Measurements from ENCODE around the gene SCCPDH. TPM values are rescaled to one million over a fixed set of nuclear protein-coding genes. Genes with fewer than 3 reads are reported as not detected.

Gene SCCPDH
- 33.8 and 37.5 TPM in 2 replicates for total RNA-seq
- 19.3 and 24.4 TPM in 2 replicates for polyA plus RNA-seq
- 30.0 and 31.7 TPM in 2 replicates for polyA plus RNA-seq (2011; cell fraction: cytosol; rRNA removed)
- polyA plus RNA-seq (2011; cell fraction: nucleus; rRNA removed), result 16.2 and 19.9 TPM in 2 replicates
- 34.5 and 46.3 TPM in 2 replicates for polyA plus RNA-seq (2012)
- polyA minus RNA-seq, result 16.2 and 16.9 TPM in 2 replicates
- polyA minus RNA-seq (2011; cell fraction: cytosol; rRNA and poly(A)+ RNA removed), result 2.7 TPM
- polyA minus RNA-seq (2011; cell fraction: nucleus; rRNA and poly(A)+ RNA removed), result 15.1 and 16.3 TPM in 2 replicates
- Bru-seq, nascent RNA, result percentile 77 among the genes with signal in this experiment
- BruChase-seq, experiment 1, labeled RNA remaining after a 6-hour chase, result percentile 73 among the genes with signal in this experiment
- percentile 72 among the genes with signal in this experiment for BruChase-seq, experiment 2, labeled RNA remaining after a 2-hour chase
- long read RNA-seq, transcript SCCPDH-201 (12 exons, 2,503 nt), result major isoform, 155 of 183 reads
- long read RNA-seq, partial matches to known transcripts, result 11 of 183 reads
- long read RNA-seq, other reads (novel, unspliced or antisense), result 17 of 183 reads

GRCh38 chr1:246724016-246724730 lies at the start of gene SCCPDH:
SCCPDH (plus strand) TSS chr1:246724409; CDS start chr1:246724423, 14 bp downstream.
- H4K20me1 ChIP-seq (replicated peaks; ENCODE audit: control insufficient read depth, extremely low read depth, insufficient read depth, low read length), result no peaks in the 10 kb centered on the region
- BruUV-seq (replicated peaks), result no TSS peak
- TF ChIP-seq JUN (IDR thresholded peaks at IDR 0.05; ENCODE audit: borderline replicate concordance, insufficient read depth, insufficient read length, low read depth) (no peak), MAX (IDR thresholded peaks at IDR 0.05; ENCODE audit: insufficient read depth, insufficient read length) (no peak), POLR2AphosphoS5 (IDR thresholded peaks at IDR 0.05; ENCODE audit: insufficient read depth, low read depth, low read length) (peak; percentile 68), POLR2A (IDR thresholded peaks at IDR 0.05; ENCODE audit: low read depth, low read length) (peak; percentile 83), MYC (IDR thresholded peaks at IDR 0.05; ENCODE audit: low read depth, low read length) (no peak), GATA2 (IDR thresholded peaks at IDR 0.05; ENCODE audit: insufficient read depth, insufficient read length, low read depth, low read length) (no peak), CTCF (IDR thresholded peaks at IDR 0.05; ENCODE audit: extremely low read depth in 1 of 2, insufficient read depth in 1 of 2, low read depth in 1 of 2, low read length in 2 of 2) (no peak)
- peak; percentile 79 for DNase-seq (ENCODE audit: low read depth, low spot score)
- CTCF ChIA-PET, result interaction anchor here (0.7 to 1.8 kb wide), 7 partner anchors 10 to 226 kb away, joined by 3 to 10 read pairs (median 3); partner anchors contain the start of gene SMYD3
- no peaks in the 10 kb centered on the region for H3K27me3 ChIP-seq (ENCODE audit: control insufficient read depth in 2 of 2, insufficient read depth in 2 of 2, low read length in 2 of 2)
- H2AFZ ChIP-seq (ENCODE audit: low read depth, low read length), result peak within 1 kb of the TSS; percentile 87
- FAIRE-seq, result no peak
- peak within 1 kb of the TSS; percentile 70 for H3K9ac ChIP-seq (replicated peaks; ENCODE audit: extremely low read depth, insufficient read depth, low read length)
- peaks cover 0 to 10% of the 10 kb centered on the region in 2 experiments for H3K36me3 ChIP-seq (ENCODE audit: control insufficient read depth in 2 of 2, extremely low read depth in 1 of 2, insufficient read depth in 2 of 2, low read length in 2 of 2)
- H3K27ac ChIP-seq (ENCODE audit: insufficient read depth, low read depth, low read length), result peak within 1 kb of the TSS; percentile 29
- H3K79me2 ChIP-seq (ENCODE audit: control insufficient read depth, insufficient read depth, low read length), result peaks cover 15% of the 10 kb centered on the region
- dilution Hi-C loops (cut with MboI; ENCODE audit: extremely low pct_ligation_motif_present, low sequenced_read_pairs), result no loop called here
- H3K4me1 ChIP-seq (ENCODE audit: control insufficient read depth, extremely low read depth, insufficient read depth, low read length), result peaks cover 6% of the 10 kb centered on the region
- POLR2A ChIA-PET, result no interaction called here
- peak within 1 kb of the TSS; percentile 94 for H3K4me2 ChIP-seq (ENCODE audit: insufficient read depth, low read length)
- no peaks in the 10 kb centered on the region for H3K9me3 ChIP-seq (replicated peaks; ENCODE audit: control insufficient read depth, insufficient read depth, low read length)
- no peaks in the 10 kb centered on the region for H3K9me1 ChIP-seq (replicated peaks; ENCODE audit: control insufficient read depth, extremely low read depth, insufficient read depth, low read length)
- intact Hi-C loops (cut with micrococcal nuclease), result loop anchor here (1.0 kb wide), 2 partner anchors 11 to 25 kb away; no protein-coding TSS in a partner anchor
- peak within 1 kb of the TSS; percentile 74 to 91 (median 89) for H3K4me3 ChIP-seq (replicated peaks in 1 of 3; ENCODE audit: insufficient read depth in 1 of 3, low read depth in 1 of 3, low read length in 3 of 3)
